Right cardiac atrium (tissue), 5 donors: ENCODE measurements around the gene ZNF398. TPM values are rescaled to one million over a fixed set of nuclear protein-coding genes. Genes with fewer than 3 reads are reported as not detected.

Source experiments
- ATAC-seq, 2 donors: fragments of 200-7000 bp; cut with Tn5 transposase; one replicate each; pipeline versions ENCODE4 v1.8.0 to v1.9.1; 2020; ENCODE audit warnings: moderate library complexity in 2 of 2, mild to moderate bottlenecking in 1 of 2
- DNase-seq, 3 donors: peaks; one replicate each; pipeline ENCODE4 v3.0.0-alpha.2; 2020
- H3K27ac ChIP-seq: one replicate; pipeline ENCODE4 v1.5.1; 2013; ENCODE audit warnings: mild to moderate bottlenecking, low read length, control low read depth, moderate library complexity
- H3K27me3 ChIP-seq: one replicate; pipeline ENCODE4 v1.6.1; 2013; ENCODE audit not compliant: control insufficient read depth, insufficient read depth
- H3K4me1 ChIP-seq: one replicate; pipeline ENCODE4 v1.6.1; 2013; ENCODE audit warnings: low read length; ENCODE audit not compliant: control insufficient read depth, insufficient read depth
- H3K4me3 ChIP-seq: one replicate; pipeline ENCODE4 v1.5.1; 2013; ENCODE audit warnings: low read length, control low read depth
- H3K9me3 ChIP-seq: one replicate; pipeline ENCODE4 v1.6.1; 2013; ENCODE audit warnings: low read length; ENCODE audit not compliant: control insufficient read depth
- WGBS: extraction: QIAGEN DNeasy Blood & Tissue Kit; methylation state at CpG from one replicate; pipeline ENCODE4 v1.1.7; 2013; 5-methylcytosine and 5-hydroxymethylcytosine counted together
- intact Hi-C, 4 donors: fragments of 100-400 bp; cut with DNase I; formaldehyde crosslinking; loops; one replicate each; pipeline versions ENCODE4 v1.11.0 to v1.14.0; 2022 to 2023
- long read RNA-seq, 4 donors: library from polyadenylated mRNA; unstranded; transcript quantifications; one replicate each; pipeline ENCODE4 v2.0.0, GENCODE V29; 2020 to 2021
- polyA plus RNA-seq: library from polyadenylated mRNA; stranded (reverse); fragments of 200-250 nt; gene quantifications from one replicate; pipeline ENCODE4 v1.2.3, GENCODE V29; 2013
- total RNA-seq, 4 donors: library from RNA; stranded (reverse); fragmentation: NEBNext Ultra II Directional; extraction: Animal tissue kit (Norgen Biotek cat#: 25700); gene quantifications; one replicate each; pipeline ENCODE4 v1.2.1, GENCODE V29; 2021
- donor health status: healthy with polysubstance abuse.
- donor health status: DM: no; HTN: yes; CAD: no.
- donor health status: DM: no; HTN: no; CAD: no.
- donor health status: DM: no; HTN: yes; CAD: no; lungs with severe emphysema.
- donor health status: DM: yes; HTN: yes; CAD: no.

The ZNF398 gene, protein sequence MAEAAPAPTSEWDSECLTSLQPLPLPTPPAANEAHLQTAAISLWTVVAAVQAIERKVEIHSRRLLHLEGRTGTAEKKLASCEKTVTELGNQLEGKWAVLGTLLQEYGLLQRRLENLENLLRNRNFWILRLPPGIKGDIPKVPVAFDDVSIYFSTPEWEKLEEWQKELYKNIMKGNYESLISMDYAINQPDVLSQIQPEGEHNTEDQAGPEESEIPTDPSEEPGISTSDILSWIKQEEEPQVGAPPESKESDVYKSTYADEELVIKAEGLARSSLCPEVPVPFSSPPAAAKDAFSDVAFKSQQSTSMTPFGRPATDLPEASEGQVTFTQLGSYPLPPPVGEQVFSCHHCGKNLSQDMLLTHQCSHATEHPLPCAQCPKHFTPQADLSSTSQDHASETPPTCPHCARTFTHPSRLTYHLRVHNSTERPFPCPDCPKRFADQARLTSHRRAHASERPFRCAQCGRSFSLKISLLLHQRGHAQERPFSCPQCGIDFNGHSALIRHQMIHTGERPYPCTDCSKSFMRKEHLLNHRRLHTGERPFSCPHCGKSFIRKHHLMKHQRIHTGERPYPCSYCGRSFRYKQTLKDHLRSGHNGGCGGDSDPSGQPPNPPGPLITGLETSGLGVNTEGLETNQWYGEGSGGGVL
- total RNA-seq (10 to 100 TPM in 1 of 4 donors, 1 to 10 TPM in 3; 7.6 to 10.3 (median 8.7) TPM), polyA plus RNA-seq (2.5 TPM)
- long read RNA-seq, donor 1, transcript ZNF398-202 (6 exons, 2,860 nt): major isoform, 7 of 15 reads
- long read RNA-seq, donor 1, partial matches to known transcripts: 3 of 15 reads
- long read RNA-seq, donor 1, other reads (novel, unspliced or antisense): 5 of 15 reads
- long read RNA-seq, donor 2, transcript ZNF398-202 (6 exons, 2,860 nt): major isoform, 5 of 7 reads
- long read RNA-seq, donor 2, partial matches to known transcripts: 1 of 7 reads
- long read RNA-seq, donor 2, other reads (novel, unspliced or antisense): 1 of 7 reads
- long read RNA-seq, donor 3, full-length matches to known transcripts: 1 of 18 reads
- long read RNA-seq, donor 3, partial matches to known transcripts: 14 of 18 reads
- long read RNA-seq, donor 3, other reads (novel, unspliced or antisense): 3 of 18 reads
- long read RNA-seq, donor 4, partial matches to known transcripts: 2 of 7 reads
- long read RNA-seq, donor 4, other reads (novel, unspliced or antisense): 2 of 7 reads

DNA sequence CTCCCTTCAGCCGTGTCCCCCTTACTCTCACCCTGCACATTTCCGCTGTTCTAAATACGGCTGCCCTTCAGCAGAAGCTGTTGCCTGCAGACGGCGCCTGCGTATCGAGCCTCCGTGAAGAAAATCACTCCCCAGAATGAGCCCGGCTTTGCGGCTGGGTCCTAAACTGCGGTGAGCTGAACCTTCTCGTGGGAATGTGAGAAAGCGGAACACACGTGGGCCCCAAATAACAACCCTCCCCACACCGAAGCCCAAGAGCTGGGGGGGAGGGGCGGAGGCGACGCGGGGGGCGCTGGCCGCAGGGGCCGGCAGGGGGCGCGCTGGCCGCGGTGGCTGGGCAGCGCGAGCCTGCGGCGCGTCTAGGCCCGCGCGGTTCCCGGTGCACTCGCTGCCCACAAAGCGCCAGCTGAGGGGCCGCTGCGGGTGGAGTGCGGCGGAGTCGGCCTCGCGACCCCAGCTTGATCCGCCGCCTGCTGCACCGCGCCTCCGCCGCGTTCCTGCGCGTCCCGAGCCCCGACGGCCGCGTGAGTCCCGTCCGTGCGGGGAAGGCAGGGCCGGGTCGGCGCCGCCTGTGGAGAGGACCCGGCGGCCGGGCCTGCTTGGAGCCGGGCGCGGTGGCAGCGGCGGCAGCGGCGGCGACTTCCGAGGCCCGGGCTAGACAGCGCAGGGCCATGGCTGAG, at the start of gene ZNF398:
ZNF398 (plus strand) TSS at position 382 of the 680 bp plus-strand sequence; CDS start at position 672, 290 bp downstream.
- DNase-seq (peak; percentile 73 to 91 (median 90)), ATAC-seq (peak; percentile 88 to 93)
- Histone ChIP-seq H3K4me3 (peak within 1 kb of the TSS; percentile 81), H3K27me3 (no peaks in the 10 kb centered on the region), H3K4me1 (no peaks in the 10 kb centered on the region), H3K27ac (peak within 1 kb of the TSS; percentile 88), H3K9me3 (no peaks in the 10 kb centered on the region)
- under 1% methylated on average over 79 of the region's 79 CpGs for WGBS
- intact Hi-C loops: no loop called here

DNA sequence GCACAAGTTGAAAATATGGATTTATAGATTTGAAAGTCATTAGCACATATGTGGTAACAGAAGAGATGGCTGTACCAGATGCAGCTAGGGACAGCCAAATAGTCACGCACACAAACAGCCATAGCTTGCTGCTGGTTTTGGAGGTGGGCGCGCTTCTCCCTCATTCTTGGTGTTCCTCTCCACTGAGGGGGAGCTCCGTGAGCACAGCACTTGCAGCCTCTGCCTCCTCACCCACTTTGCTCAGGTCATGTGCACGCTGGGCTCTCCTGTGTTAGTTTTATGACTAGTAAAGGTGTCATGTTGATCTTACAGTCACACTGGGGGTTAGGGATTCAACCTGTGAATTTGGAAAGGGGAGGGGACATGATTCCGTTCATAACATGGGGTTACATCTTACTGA, 48.2 kb upstream of the ZNF398 start:
- Histone ChIP-seq H3K27ac (no peak overlapping the region), H3K4me3 (no peak overlapping the region), H3K9me3 (no peaks in the 10 kb centered on the region), H3K4me1 (no peaks in the 10 kb centered on the region), H3K27me3 (no peaks in the 10 kb centered on the region)
- WGBS: 92% methylated on average over 6 of the region's 6 CpGs
- ATAC-seq: no peak
- intact Hi-C loops: no loop called here
- DNase-seq: no peak

DNA sequence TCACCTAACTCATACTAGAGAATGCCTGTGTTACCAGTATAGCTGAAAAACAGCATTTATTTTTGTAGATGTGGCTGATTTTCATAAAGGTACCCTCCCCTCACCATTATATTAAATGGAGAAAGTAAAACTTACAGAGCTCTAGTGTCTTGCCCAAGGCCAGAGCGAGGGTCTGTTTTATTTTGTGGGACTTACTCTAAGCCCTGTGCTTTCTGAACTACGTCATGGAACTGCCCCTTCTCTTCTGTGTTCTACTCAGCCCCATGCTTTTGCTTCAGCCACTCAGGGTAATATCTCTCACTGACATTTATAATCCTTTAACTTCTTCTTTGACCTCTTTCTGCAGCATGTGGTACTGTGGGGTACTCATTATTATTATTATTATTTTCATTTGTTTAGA, 46.4 kb upstream of the ZNF398 start:
- intact Hi-C loops: no loop called here
- H3K9me3 ChIP-seq: no peaks in the 10 kb centered on the region
- no peaks in the 10 kb centered on the region for H3K27me3 ChIP-seq
- no peak for DNase-seq
- no peak overlapping the region for H3K4me3 ChIP-seq
- no peak overlapping the region for H3K27ac ChIP-seq
- ATAC-seq: no peak
- no peaks in the 10 kb centered on the region for H3K4me1 ChIP-seq
- 97% methylated on average over 2 of the region's 2 CpGs for WGBS

DNA sequence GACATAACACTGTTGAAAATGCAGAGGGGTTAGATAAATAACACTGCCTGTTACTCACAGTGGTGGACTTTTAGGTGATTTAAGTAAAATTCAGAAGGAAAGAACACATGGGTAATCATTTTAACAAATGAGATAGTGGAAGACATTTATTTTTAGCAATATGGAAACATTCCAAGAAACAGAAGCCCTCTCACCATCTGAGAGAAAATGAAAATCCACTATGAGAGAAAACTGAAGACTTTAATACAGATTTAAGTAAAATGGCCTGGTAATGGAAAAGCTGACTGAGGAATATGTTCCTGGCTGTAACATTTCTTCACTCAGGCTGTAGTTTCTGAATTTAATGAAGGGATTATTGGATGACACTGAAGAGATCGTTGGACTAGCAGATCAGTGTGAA, 44.6 kb upstream of the ZNF398 start:
- WGBS: 48% methylated on average over 1 of the region's 1 CpG
- DNase-seq: no peak

DNA sequence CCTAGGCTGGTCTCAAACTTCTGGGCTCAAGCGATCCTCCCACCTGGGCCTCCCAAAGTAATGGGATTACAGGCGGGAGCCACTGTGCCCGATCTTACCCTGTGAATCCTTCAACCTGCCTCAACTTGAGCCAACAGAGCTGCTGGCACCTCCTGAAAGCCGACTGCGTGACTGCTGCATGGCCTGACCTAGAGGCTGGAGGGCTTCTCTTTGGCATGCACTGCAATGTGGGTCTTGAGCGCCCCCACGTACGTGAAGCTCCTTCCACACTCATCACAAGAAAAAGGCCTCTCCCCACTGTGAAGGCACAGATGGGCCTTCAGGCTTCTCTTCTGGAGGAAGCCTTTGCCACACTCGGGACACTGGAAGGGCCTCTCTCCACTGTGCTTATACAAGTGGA, 43.8 kb upstream of the ZNF398 start:
- DNase-seq: no peak
- no peak overlapping the region for H3K27ac ChIP-seq
- no peaks in the 10 kb centered on the region for H3K9me3 ChIP-seq
- no peak for ATAC-seq
- intact Hi-C loops: no loop called here
- 94% methylated on average over 9 of the region's 9 CpGs for WGBS
- H3K4me3 ChIP-seq: no peak overlapping the region
- no peaks in the 10 kb centered on the region for H3K27me3 ChIP-seq
- H3K4me1 ChIP-seq: no peaks in the 10 kb centered on the region

More for the DNA sequence above, 44.6 kb upstream of the ZNF398 start:
- Histone ChIP-seq H3K27me3 (no peaks in the 10 kb centered on the region), H3K9me3 (no peaks in the 10 kb centered on the region), H3K27ac (no peak overlapping the region), H3K4me3 (no peak overlapping the region), H3K4me1 (no peaks in the 10 kb centered on the region)
- intact Hi-C loops: no loop called here
- ATAC-seq: no peak

DNA sequence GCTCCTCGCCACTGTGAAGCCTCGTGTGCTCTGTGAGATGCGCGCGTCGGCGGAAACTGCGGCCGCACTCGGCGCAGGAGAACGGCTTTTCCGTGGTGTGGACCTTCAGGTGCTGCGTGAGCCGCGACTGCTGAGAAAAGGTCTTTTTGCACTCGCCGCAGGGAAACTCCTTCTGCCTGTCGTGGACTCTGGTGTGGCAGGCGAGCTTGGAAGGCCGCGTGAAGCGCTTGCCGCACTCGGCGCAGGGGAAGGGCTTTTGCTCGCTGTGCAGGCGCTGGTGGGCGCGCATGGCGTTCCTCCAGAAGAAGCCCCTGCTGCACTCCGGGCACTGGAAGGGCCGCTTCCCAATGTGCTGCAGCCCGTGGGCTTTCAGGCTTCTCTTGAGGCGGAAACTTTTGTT, 43.0 kb upstream of the ZNF398 start:
- peak in 1 of 2 donors; percentile 11 for ATAC-seq
- H3K9me3 ChIP-seq: no peaks in the 10 kb centered on the region
- 97% methylated on average over 35 of the region's 35 CpGs for WGBS
- no peaks in the 10 kb centered on the region for H3K4me1 ChIP-seq
- intact Hi-C loops: no loop called here
- no peaks in the 10 kb centered on the region for H3K27me3 ChIP-seq
- H3K27ac ChIP-seq: no peak overlapping the region
- no peak overlapping the region for H3K4me3 ChIP-seq
- DNase-seq: no peak

DNA sequence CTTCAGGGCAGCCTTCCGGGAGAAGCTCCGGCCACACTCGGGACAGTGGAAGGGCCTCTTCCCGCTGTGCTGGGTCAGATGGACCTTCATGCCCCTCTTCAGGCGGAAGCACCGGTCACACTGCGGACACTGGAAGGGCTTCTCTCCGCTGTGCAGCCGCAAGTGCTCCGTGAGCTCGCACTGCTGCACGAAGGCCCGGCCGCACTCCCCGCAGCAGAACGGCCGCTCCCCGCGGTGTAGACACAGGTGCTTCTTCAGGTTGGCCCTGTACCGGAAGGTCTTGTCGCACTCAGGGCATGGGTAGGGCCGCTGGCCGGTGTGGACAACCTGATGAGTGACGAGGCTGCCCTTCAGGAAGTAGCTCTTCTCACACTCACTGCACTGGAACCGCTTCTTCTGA, 42.5 kb upstream of the ZNF398 start:
- WGBS: 95% methylated on average over 25 of the region's 25 CpGs
- ATAC-seq: peak in 1 of 2 donors; percentile 22
- no peak for DNase-seq
- no peak overlapping the region for H3K27ac ChIP-seq
- H3K4me3 ChIP-seq: no peak overlapping the region
- no peaks in the 10 kb centered on the region for H3K27me3 ChIP-seq
- intact Hi-C loops: no loop called here
- no peaks in the 10 kb centered on the region for H3K9me3 ChIP-seq
- no peaks in the 10 kb centered on the region for H3K4me1 ChIP-seq

DNA sequence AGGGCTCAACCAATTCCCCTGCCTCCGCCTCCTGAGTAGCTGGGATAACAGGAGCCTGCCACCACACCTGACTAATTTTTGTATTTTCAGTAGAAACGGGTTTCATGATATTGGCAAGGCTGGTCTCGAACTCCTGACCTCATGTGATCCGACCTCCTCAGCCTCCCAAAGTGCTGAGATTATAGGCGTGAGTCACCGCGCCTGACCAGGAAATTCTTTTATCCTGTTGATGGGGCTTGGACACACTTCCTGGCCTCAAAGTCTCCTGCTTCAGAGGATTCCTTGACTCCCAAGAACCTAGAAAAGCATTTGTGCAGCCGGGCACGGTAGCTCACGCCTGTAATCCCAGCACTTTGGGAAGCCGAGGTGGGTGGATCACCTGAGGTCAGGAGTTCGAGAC, 37.3 kb upstream of the ZNF398 start:
- intact Hi-C loops: no loop called here
- Histone ChIP-seq H3K4me1 (no peaks in the 10 kb centered on the region), H3K27me3 (no peaks in the 10 kb centered on the region), H3K9me3 (no peaks in the 10 kb centered on the region), H3K4me3 (no peak overlapping the region), H3K27ac (no peak overlapping the region)
- no peak for ATAC-seq
- 84% methylated on average over 11 of the region's 12 CpGs for WGBS
- DNase-seq: no peak

DNA sequence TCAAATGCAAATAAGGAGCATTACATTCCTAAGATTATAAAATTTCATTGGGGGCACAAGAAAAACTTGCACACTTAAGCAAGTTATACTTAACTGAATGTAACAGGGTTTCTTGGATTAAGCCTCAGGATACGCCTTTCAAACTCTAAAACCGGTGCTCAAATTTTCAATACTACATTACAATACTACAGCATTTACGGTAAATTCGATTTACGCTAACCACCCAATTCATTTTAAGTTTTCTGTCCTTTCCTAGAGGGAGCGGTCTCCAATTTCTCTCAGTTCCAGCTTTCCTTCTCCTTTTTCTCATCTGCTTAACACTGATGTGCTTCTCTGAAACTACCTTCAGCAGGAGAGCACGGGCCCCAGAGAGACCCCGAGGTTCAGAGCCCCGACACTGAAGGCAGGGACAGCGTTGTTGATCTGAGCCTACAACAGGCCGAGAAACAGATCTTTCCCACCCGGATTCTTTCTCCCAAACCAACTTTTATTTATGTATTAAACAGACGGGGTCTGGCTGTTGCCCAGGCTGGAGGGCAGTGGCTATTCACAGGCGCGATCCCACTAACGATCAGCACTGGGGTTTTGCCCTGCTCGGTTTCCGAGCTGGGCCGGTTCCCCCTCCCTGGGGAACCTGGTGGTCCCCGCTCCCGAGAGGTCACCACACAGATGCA, 21.9 kb upstream of the ZNF398 start:
- no peaks in the 10 kb centered on the region for H3K9me3 ChIP-seq
- DNase-seq (no peak), ATAC-seq (no peak)
- no peaks in the 10 kb centered on the region for H3K27me3 ChIP-seq
- no peaks in the 10 kb centered on the region for H3K4me1 ChIP-seq
- H3K4me3 ChIP-seq: peak overlapping the region; percentile 45
- peak overlapping the region; percentile 71 for H3K27ac ChIP-seq
- intact Hi-C loops: no loop called here
- 7% methylated on average over 21 of the region's 21 CpGs for WGBS
